HepG2 (cell line): ENCODE measurements around the gene MFSD2B. TPM values are rescaled to one million over a fixed set of nuclear protein-coding genes. Genes with fewer than 3 reads are reported as not detected.

Experiments used
- ATAD3A ChIP-seq: sonication (generic); formaldehyde crosslinking; IDR thresholded peaks from 2 replicates; pipeline ENCODE4 v1.4.0; 2020; ENCODE audit warnings: missing genetic modification reagents
- BHLHE40 ChIP-seq: IDR thresholded peaks from 2 replicates; pipeline ENCODE4 v1.6.1; 2011; ENCODE audit warnings: low read length, improper control_type of control experiment
- CSRNP1 ChIP-seq: sonication (generic); formaldehyde crosslinking; IDR thresholded peaks from 2 replicates; pipeline ENCODE4 v1.8.1; 2023; ENCODE audit warnings: mild to moderate bottlenecking, missing genetic modification reagents
- HNRNPH1 ChIP-seq: fragments of 200-400 bp; formaldehyde crosslinking; optimal IDR thresholded peaks from 2 replicates; pipeline ENCODE3; 2017; ENCODE audit warnings: mild to moderate bottlenecking, low read depth, low read length
- PITX1 ChIP-seq: sonication (generic); formaldehyde crosslinking; IDR thresholded peaks from 2 replicates; pipeline ENCODE4 v1.5.1; 2020; ENCODE audit warnings: mild to moderate bottlenecking, missing genetic modification reagents
- SALL2 ChIP-seq: sonication (generic); formaldehyde crosslinking; IDR thresholded peaks from 2 replicates; pipeline ENCODE4 v1.8.1; 2023; ENCODE audit warnings: mild to moderate bottlenecking, missing genetic modification reagents, inconsistent platforms
- ZNF207 ChIP-seq: fragments of 450-650 bp; IDR thresholded peaks from 2 replicates; pipeline ENCODE4 v1.6.1; 2016; ENCODE audit warnings: antibody characterized with exemption, borderline replicate concordance
- ZNF318 ChIP-seq: sonication (generic); formaldehyde crosslinking; IDR thresholded peaks from 2 replicates; pipeline ENCODE4 v1.4.0; 2020; ENCODE audit warnings: mild to moderate bottlenecking, missing genetic modification reagents
- ZNF562 ChIP-seq: sonication (generic); formaldehyde crosslinking; IDR thresholded peaks from 2 replicates; pipeline ENCODE4 v1.8.0; 2022; ENCODE audit warnings: missing genetic modification reagents, borderline replicate concordance
- ZNF605 ChIP-seq: sonication (generic); formaldehyde crosslinking; IDR thresholded peaks from 2 replicates; pipeline ENCODE4 v1.8.0; 2022; ENCODE audit warnings: mild to moderate bottlenecking, missing genetic modification reagents
- ZNF710 ChIP-seq: sonication (generic); formaldehyde crosslinking; IDR thresholded peaks from 2 replicates; pipeline ENCODE4 v1.5.0; 2020; ENCODE audit warnings: mild to moderate bottlenecking, missing genetic modification reagents, borderline replicate concordance
- ZNF776 ChIP-seq: sonication (generic); formaldehyde crosslinking; IDR thresholded peaks from 2 replicates; pipeline ENCODE4 v1.4.0; 2020; ENCODE audit warnings: mild to moderate bottlenecking, missing genetic modification reagents
- polyA plus RNA-seq, 8 experiments: library from polyadenylated mRNA; depleted of rRNA in 3 of 8; stranded (reverse) in 7 of 8; unstranded in 1 of 8; fragments of >200 nt; fragmentation: Illumina TruSeq in 4 of 8; extraction: Trizol in 4 of 8; gene quantifications; 2 replicates each; pipeline versions ENCODE4 v1.2.1 to v1.2.3, GENCODE V29; 2011 to 2016; ENCODE audit warnings: low read depth in 4 of 8, missing spikeins in 1 of 8, mixed read lengths in 1 of 8; ENCODE audit not compliant: insufficient read depth in 1 of 8
- total RNA-seq, 5 experiments: library from RNA; depleted of rRNA; stranded (reverse); fragments of >200 nt; fragmentation: Illumina TruSeq; extraction: Trizol; gene quantifications; 2 replicates each; pipeline ENCODE4 v1.2.3, GENCODE V29; 2016; ENCODE audit warnings: low read depth in 1 of 5
- TF ChIP-seq, protein P1 (sequence below): IDR thresholded peaks from 2 replicates; pipeline ENCODE4 v1.6.1; 2012; ENCODE audit warnings: inconsistent platforms
- TF ChIP-seq, protein P2 (sequence below): sonication (generic); formaldehyde crosslinking; IDR thresholded peaks from 2 replicates; pipeline ENCODE4 v1.8.1; 2023; ENCODE audit warnings: missing genetic modification reagents, mild to moderate bottlenecking, borderline replicate concordance
- TF ChIP-seq, protein P3 (sequence below): sonication (generic); formaldehyde crosslinking; IDR thresholded peaks from 2 replicates; pipeline ENCODE4 v1.4.0; 2020; ENCODE audit warnings: missing genetic modification reagents

Gene MFSD2B
- total and polyA plus RNA-seq, 2 of the 13 experiments (the other 11 are each of a cell fraction or from before 2014, with no cell fraction given), result 0.21 to 0.93 TPM

DNA sequence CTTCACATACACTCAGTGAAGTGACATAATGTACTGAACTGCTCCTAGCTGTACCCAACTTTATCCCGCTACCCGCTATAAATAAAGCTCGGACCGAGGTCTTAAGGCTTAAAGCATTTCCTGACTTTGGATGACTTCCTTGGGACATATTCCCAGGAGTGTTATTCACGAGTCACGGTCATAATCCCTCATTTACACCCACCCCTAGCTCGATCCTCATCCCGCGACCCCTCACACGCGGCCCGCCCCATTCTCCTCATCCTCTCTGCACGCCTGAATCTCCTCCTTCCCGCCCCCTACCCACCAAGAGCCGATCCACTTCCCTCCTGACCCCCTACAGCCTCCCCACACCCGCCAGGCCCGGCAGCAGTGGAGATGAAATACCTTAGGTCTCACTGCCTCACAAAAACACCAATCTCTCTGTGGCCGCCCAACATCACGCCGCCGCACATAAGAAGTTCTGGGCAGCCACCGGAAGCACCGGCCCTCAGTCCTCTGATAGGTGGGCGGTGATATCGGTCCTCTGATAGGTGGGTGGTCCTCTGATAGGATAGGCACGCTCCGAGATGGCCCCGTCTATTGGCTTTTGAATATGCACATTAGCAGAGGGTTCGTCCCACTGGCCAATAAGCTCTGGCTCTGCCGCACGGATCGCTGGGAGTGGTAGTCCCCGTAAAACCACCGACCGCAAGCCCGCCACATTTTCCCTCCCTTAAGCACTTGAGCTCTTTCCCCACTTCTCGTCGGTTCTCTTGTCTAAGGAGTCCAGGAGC is 37.2 kb downstream of the MFSD2B start, which contains the start of gene WDCP (continued):
- TF ChIP-seq ZNF318 (CRISPR knock-in tag) (no peak), SALL2 (CRISPR knock-in tag) (peak; percentile 91), ZNF776 (CRISPR knock-in tag) (peak; percentile 83), HNRNPH1 (no peak), ZNF710 (peak; percentile 68; the same call in 1 of the 2 replicates), ZNF605 (peak; percentile 70), PITX1 (CRISPR knock-in tag) (peak; percentile 46; the same call in 1 of the 2 replicates), ATAD3A (no peak), ZNF207 (no peak), CSRNP1 (CRISPR knock-in tag) (0 out of 2 replicates have a peak, but pooled peaks have one; percentile 55), ZNF562 (CRISPR knock-in tag) (no peak), BHLHE40 (0 out of 2 replicates have a peak, but pooled peaks have one; percentile 9)
- TF ChIP-seq, protein P1, sequence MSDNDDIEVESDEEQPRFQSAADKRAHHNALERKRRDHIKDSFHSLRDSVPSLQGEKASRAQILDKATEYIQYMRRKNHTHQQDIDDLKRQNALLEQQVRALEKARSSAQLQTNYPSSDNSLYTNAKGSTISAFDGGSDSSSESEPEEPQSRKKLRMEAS, result peak; percentile 46; the same call in 1 of the 2 replicates
- TF ChIP-seq, protein P2, sequence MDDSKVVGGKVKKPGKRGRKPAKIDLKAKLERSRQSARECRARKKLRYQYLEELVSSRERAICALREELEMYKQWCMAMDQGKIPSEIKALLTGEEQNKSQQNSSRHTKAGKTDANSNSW (CRISPR knock-in tag), result no peak
- TF ChIP-seq, protein P3, sequence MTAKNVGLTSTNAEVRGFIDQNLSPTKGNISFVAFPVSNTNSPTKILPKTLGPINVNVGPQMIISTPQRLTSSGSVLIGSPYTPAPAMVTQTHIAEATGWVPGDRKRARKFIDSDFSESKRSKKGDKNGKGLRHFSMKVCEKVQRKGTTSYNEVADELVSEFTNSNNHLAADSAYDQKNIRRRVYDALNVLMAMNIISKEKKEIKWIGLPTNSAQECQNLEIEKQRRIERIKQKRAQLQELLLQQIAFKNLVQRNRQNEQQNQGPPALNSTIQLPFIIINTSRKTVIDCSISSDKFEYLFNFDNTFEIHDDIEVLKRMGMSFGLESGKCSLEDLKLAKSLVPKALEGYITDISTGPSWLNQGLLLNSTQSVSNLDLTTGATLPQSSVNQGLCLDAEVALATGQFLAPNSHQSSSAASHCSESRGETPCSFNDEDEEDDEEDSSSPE (CRISPR knock-in tag), result peak; percentile 92
